Measurements from ENCODE around the gene SGO2.

DNA sequence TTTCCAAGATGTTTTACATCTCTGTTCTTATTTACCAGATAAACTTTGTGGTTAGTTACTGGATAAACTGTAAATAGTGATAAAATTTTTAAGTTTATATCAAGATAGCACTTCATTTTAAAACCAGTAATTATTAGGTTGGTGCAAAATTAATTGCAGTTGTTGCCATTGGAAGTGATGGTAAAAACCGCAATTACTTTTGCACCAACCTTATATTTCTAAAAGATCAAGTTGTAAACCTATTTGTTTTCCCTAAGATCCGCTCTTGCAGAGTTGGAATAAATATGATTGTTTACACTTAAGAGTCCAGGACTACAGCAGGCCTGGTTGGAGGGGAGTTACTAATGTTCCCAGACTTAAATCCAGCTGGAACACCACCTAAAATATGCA lies 59.3 kb downstream of the SGO2 start:
- no peak for TF ChIP-seq POLR2AphosphoS5 (IDR thresholded peaks at IDR 0.05; ENCODE audit: control insufficient read depth, insufficient read depth, low read depth, low read length)
- TF ChIP-seq ZNF217 (CRISPR knock-in tag; IDR thresholded peaks at IDR 0.05): no peak
- TF ChIP-seq U2AF2 (optimal IDR thresholded peaks at IDR 0.05; ENCODE audit: low read depth, low read length): no peak
- no peak for TF ChIP-seq ETS1 (conservative IDR thresholded peaks at IDR 0.05; ENCODE audit: control insufficient read depth, low read depth, low read length)

Data from K562 (cell line).